HUDEP-2 (cell line): ENCODE data around the gene GOLGA6L2.

Source experiments
- DNase-seq, 76 experiments: peaks; one replicate each; lab custom pipeline; 2025; ENCODE audit not compliant: unreplicated experiment in 76 of 76; lab: John Stamatoyannopoulos, UW

The GOLGA6L2 gene

GRCh38 chr15:23395832-23396231 lies 51.2 kb downstream of the GOLGA6L2 start:
- DNase-seq = no peak

DNA sequence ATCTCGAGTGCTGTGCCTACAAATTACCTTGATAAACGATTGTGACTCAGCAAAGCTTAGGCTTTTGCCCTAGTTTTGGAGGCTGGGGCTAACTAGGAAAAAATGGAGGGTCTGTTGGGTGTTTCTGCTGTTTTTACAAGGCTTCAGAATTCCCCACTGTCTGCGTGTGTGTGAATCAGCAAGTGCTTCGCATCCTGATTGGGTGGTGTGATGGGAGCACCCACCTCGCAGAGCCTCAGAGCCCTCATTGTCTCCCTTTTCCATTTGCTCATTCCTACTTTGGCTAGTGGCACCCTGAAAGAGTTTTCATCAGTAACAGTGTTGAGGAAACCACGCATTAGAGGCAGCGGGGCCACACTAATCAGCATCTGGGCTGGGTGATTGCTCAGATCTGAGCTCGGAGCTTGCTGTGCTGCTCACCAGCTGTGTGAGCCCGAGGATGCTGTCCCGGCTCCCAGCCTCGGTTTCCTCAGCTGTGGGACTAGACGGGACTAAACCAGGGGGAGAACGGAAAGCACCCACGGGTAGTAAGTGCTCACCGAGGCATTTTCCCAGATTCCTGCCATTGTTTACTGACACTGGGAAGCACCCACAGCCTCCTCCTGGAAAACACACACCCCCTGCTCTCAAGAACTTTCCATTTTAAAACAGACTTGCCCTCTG lies 51.9 kb downstream of the GOLGA6L2 start:
- no peak for DNase-seq
